Occipital lobe (tissue), 2 donors: Measurements from ENCODE around the gene SEMA3E. TPM values are rescaled to one million over a fixed set of nuclear protein-coding genes. Genes with fewer than 3 reads are reported as not detected.
"Not testable (repeated sequence)": the region's sequence is repeated elsewhere in the genome, so short reads cannot be mapped to it uniquely, and the experiment has no call there.

Experiments used
- DNase-seq: peaks from one replicate; lab custom pipeline; 2025; lab: John Stamatoyannopoulos, UW
- total RNA-seq: library from RNA; depleted of rRNA; stranded (reverse); fragments of >200 nt; gene quantifications from one replicate; pipeline ENCODE4 v1.2.3, GENCODE V29; 2014

The SEMA3E gene
- total RNA-seq, 1 donor from 2014 or later: 22.9 TPM

DNA sequence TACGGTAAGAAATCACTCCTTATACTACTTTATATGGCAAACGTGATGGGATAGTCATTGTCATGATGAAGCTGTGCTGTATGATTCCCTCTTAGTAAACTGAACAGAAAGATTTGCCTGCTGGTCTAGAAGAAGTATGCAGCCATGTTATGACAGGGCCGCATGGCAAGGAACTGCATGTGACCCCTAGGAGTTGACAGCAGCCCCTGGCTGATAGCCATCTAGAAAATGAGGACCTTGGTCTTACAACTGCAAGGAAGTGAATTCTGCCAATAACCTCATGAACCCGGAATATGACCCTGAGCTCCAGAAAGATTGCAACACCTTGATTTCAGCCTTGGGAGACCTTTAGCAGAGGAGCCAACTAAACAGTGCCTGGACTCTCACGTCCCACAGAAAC is 193.3 kb downstream of the SEMA3E start:
- DNase-seq: no peak

DNA sequence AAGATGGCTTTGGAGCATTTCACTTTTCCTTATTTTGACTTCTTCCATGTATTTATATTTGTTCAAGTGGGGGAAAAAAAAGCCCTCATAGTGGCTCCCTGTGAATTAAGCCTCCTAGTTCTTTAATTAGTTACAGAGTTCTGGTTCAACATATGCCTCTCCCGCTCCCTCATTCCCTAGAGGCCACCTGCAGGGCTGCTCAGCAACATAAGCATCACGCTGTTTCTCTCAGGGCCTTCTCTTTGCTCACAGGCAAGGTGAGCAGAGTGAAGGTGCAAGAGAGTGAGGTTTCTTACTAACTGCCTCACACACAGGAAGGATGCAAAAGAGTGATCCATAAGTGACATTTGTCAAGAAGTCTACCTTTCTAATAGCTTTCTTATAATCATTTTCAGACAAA is 196.7 kb downstream of the SEMA3E start:
- no peak for DNase-seq

DNA sequence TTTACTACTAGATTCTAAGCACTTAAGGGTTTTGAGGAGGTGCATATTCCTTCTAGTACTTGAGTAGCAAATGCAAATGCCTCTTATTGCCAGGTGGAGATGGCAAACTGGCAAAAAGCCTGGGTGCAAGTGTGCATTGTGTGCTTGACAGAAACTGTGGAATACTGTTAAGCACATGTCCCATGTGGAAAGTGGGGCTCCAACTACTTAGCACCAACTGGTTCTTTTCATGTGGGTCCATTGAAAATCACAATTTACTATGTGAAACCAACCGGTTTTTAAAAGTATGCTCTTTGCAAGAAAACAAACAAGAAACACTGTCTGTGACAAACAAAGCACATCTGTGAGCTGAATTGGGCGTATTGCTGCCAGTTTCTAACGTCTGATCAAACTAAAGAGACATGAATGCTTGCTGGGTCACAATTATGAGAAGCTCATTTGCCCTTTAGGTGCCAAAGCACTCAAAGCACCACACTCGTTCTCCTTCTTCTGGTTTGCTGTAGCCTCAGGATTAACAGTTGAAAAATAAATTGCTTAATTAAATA is 197.4 kb downstream of the SEMA3E start:
- DNase-seq: no peak

DNA sequence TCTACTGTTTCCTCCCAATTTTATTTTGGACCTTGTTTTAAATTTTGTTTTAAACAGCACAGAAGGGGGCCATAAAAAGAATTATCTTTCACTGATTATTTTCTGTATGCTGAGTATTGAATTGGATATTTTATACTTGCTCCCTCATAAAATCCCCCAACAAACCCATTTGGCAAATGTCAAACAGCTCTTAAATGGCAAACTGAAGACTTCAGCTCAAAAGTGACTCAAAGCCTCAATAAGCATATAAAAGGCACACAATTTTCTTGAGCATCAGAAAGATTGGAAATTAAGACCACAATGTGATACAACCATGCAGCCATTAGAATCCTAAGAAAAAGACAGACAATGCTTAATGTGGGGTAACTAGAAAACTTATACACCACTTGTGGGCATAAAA is 199.2 kb downstream of the SEMA3E start:
- no peak for DNase-seq

DNA sequence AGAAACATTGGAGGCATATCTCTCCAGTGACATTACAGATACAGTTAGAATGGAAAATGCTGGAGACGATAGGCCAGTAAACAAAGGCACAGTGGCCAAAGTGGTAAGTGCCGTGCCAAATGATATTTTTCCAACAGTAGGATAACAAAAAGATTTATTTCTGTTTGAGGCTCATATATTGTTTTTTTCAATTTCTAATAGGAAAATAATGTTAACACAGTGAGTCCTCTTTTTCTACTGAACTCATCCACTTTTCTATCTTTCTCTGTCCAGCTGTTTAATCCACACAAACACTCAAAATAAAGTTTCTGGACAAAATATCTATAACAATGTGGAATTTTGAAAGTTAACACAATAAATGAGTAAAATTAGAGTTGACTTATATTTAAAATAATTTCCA is 201.3 kb downstream of the SEMA3E start:
- DNase-seq: no peak

DNA sequence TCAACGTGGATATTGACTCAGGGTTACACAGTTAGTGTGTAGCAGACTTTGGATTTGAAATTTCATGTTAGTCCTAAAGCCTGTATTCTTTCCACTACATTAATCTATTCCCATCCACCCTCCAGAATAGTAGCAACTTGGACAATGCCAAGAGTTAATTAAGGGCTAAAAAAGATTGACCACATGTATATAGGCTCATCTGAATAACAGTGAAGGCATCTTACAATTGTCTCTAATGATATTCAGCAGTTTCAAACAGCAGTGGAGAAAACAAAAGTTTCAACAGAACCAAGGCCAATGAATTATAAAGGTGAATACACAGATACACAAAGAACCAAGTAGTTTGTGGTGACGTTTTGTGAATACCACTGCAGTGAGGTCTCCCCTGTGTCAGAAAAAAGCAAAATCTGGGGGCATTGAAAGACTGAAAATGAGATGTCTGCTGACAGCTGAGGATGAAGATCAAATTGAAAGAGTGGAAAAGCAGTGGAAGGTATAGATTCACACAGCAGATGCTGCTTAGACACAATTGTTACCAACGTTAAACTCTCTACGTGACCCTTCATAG is 202.8 kb downstream of the SEMA3E start:
- no peak for DNase-seq

DNA sequence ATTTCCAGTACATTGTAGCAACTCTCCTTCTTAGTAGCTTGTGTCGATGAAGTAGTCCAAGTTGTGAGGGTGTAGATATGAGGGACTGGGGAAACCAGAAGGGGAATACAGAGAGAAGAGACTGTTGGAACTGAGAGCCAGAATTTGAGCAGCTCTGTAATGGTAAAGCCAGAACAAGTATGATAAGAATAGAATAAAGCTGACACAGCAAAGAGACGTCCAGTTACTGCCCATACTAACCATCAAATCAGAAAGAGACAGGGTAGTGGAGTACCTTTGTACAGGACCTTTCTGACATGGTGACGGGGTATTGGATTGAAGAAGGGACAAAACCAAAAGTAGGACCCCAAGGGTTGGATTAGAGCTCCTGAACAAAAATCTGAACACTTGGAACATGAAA is 206.0 kb downstream of the SEMA3E start:
- no peak for DNase-seq

DNA sequence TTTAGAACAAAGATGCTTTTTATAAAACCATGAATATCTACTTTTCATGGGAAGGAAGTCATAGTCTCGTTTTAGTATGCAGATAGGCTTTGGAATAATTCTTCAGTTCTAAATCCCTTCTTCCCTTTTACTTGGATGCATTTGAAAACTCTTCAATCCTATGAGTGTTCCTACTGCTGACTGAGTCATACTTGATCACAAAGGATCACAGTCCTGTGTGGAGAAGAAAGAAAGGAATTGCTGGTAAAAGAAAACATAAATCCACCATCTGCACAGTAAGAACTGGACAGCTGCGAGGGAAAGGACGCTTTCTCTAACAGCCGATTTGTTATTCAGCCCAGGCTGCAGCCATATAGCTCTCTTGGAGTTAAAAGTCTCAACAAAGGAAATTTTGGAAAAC is 209.9 kb downstream of the SEMA3E start:
- DNase-seq: no peak

DNA sequence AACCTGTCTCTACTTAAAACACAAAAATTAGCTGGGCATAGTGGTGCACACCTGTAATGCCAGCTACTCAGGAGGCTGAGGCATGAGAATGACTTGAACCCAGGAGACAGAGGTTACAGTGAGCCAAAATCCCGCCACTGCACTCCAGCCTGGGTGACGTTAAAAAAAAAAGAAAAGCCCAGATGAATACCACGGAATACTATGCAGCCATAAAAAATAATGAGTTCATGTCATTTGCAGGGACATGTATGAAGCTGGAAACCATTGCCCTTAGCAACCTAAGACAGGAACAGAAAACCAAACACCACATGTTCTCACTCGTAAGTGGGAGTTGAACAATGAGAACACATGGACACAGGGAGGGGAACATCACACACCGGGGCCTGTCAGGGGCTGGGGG is 218.7 kb downstream of the SEMA3E start:
- DNase-seq: not testable (repeated sequence)

DNA sequence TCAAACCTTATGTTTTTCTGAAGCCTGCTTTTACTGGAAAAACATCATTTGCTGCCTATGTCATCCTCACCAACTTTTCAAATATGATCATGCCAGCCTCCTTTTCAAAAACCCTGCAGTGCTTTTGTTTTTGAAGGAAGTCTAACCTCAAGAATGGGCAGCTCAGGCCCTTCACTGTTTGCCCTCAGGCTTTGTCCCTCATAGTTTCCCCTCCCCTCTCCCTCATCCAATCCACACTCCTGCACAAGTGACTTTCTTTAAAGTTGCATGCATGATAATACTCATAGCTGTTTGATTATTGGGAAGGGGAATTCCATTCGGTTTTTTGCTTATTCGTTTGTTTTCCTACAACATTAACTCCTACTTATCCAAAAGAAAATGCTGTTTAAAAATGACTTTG is 219.4 kb downstream of the SEMA3E start:
- no peak for DNase-seq

DNA sequence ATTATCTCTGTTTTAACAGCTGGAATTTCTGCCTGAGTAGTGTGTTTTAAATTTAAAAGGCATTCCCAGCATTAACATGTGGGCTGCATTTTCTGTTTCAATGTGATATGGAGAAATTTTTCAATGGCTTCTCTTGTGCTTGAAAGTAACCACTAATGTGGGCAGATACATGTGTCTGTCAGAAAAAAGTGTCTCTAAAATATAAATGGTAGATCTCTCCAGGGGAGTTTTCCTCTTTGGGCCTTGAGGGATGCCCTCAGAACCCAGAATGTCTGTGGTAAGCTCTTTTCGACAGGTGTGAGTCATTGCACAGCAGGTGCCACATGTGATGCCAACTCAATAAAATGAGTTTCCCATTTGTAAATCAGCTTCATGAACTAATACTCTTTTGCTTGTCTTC is 221.1 kb downstream of the SEMA3E start:
- DNase-seq: no peak

DNA sequence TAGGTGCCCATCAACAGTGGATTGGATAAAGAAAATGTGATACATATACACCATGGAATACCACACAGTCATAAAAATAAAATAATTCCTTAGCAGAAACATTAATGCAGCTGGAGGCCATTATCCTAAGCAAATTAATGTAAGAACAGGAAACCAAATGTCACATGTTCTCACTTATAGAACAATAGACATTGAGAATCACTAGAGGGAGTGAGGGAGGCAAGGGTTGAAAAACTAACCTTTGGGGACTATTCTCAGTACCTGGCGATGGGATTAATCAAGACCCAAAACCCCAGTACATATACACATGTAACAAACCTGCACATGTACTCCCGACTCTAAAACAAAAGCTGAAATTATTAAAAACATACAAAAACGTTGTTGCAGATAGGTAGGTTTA is 222.6 kb downstream of the SEMA3E start:
- DNase-seq: no peak

DNA sequence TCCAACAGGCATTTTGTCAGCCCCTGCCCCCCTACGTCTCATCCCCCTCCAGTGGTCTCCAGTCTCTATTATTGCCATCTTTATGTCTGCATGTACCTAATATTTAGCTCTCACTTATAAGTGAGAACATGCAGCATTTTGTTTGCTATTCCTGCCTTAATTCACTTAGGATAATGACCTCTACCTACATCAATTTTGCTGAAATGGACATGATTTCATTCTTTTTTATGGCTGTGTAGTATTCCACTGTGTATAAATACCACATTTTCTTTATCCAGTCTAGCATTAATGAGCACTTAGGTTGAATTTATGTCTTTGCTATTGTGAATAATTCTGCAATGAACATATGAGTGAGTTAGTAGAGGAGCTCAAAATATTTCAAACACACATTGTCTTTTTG is 229.9 kb downstream of the SEMA3E start:
- DNase-seq: no peak

DNA sequence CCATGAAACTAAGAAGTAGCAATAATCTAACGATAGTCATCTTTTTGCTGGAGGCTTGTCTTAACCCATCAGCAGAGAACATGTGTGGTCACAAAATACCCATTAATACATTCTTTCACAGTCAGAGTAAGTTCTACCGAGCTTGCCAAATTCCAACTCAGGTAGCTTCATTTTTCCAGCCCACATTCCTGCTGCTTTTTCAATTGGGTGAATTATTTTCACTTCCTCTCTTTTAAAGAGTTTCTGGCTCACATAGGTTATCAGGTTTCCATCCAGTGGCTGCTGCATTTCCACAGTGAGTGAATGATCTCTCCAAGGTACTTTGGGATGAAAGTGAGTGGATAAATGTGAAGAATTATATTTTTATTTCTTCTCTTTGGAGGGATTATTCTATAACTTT is 233.1 kb downstream of the SEMA3E start:
- no peak for DNase-seq

DNA sequence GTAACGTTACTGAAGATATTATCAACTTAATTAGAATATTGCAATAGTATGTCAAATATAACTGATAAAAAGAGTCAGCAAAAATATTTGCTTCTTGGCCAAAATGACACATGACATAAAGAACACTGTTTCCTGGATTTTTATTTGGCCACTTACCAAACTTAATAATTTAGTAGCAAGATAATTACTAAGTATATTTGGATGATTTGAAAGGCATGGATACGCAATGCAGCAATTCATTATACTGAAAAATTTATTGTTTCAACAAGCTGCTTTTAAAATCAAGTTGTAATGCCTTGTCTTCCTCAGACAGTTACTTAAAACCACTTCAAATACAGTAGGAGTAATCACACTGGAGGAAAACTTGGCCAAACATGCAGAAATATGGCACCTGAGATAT is 234.0 kb downstream of the SEMA3E start:
- DNase-seq: no peak

DNA sequence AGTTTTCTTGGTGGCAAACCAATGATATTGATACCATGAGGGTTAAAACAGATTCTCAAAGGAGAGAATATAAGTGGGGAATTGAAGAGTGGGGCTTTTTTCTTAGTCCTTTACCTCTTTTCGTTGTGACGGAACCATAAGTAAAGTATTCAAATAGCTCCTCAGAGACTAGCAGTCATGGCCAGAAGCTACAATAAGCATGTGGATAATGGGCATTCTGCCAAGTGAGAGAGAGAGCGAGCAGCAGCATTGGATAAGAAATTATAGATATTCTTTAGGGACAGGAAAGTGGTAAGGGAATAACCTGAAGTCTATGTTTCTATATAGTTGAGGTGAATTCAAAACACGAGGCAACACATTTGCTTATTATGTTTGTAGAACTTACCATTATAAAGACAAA is 235.1 kb downstream of the SEMA3E start:
- DNase-seq: no peak

DNA sequence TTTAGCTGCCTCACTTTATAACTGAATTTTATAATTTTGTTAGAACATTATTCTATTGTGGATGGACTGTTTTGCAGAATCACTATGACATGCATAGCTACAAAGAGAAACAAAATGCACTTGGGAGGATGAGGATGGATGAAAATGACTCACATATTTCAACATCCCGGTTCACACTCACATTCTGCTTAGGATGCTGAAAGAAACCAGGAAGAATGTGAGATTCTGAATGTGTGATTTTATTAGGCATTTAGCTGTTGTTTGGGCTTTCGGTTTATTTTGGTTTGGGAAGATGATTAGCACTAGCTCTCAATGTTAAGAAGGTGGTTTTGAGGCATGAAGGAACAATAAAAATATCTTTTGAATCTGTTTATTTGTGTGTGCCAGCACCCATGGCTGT is 235.5 kb downstream of the SEMA3E start:
- no peak for DNase-seq

DNA sequence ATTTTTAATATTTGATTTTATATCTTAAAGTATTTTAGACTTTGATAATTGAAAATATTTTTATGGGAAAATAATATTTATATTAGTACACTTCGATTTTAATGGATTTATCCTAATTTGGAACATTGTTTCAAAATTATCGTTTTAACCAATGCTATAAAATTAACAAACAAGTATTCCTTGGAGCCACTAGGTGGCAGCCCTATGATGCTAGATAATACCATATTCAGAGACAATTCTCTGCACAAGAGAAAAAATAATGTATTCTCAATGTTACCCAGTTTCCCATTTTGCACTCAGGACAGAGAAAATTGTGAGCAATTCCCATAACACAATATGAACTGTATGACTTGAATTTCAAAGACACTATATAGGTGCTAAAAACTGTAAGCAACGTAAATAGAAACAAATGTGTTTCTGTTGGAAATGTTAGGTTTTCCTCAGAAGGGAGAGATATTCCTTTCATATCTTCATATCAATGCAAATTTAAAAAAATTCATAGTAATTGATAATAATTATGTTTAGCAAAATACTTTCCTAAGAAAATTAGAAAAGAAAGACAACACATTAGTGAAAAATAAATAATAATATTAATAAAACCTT is 237.8 kb downstream of the SEMA3E start:
- no peak for DNase-seq

DNA sequence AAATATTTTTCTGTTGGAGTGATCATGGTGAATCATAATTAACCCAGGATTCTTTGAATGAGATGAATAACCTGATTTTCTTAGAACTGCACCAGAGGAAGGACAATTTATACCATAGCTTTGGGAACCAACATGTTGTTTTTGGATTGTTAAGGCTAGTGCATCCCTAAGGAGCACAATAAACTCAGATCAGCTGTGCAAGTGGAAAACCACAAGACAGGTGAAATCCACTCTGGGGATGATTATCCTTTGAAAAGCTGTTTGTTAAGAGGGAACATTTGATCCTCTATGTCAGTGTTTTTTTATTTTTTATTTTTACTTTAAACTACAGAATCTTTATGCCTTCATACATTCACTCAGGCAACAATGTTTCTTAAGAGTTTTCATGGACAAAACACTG is 254.2 kb downstream of the SEMA3E start:
- DNase-seq: no peak

DNA sequence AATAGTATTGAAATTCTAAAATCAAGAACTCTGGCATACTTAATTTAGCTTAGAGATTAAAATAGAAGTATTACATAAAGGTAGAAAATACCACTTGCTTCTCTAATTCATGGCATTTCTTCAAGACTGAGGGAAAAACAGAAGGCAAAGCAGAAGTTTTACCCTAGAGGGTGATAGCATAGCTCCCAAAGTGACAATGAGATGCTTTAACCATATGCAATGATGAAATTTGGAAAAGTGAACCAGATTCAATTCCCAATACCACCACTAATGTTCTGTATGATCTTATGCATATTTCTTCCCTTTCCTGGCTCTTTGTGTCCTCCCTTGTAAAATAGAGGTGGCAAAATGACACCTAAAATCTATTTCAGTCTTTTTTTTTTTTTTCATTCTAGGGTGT is 260.5 kb downstream of the SEMA3E start:
- DNase-seq: no peak

DNA sequence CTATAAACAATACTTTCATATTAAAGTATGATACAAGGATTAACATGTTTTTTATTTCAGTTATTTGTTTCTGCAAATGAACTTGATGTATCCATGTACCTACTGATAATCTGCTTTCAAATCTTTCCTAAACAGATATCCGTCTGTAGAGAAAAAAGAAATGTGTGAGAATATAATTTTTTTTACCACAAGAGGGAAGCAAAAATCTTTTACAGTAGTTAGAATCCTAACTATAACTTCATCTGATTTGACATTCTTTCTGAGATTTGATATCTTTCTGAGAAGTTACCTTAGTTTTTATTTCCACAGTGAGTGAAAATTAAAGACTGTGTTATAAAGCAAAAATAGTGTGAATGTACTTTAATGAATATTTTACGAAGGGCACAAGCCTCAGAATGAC is 282.3 kb downstream of the SEMA3E start:
- DNase-seq: no peak

DNA sequence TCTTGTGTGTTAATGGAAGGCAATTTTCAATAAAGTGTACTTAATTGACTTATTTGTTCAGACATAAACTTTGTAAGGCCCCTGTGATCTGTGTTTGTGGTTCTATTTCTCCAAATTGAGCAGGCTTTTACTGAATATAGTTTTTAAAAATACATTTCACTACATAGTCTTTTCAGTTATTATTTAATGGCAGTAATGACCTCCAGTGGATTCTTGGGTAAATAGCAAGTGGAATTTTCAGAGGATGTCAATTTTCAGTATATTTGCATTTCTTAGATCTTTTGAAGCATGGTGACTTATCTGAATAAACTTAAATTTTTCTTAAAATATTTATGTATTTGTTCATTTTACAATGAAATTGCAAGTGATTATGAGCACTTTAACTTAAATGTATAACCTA is 283.2 kb downstream of the SEMA3E start:
- no peak for DNase-seq

DNA sequence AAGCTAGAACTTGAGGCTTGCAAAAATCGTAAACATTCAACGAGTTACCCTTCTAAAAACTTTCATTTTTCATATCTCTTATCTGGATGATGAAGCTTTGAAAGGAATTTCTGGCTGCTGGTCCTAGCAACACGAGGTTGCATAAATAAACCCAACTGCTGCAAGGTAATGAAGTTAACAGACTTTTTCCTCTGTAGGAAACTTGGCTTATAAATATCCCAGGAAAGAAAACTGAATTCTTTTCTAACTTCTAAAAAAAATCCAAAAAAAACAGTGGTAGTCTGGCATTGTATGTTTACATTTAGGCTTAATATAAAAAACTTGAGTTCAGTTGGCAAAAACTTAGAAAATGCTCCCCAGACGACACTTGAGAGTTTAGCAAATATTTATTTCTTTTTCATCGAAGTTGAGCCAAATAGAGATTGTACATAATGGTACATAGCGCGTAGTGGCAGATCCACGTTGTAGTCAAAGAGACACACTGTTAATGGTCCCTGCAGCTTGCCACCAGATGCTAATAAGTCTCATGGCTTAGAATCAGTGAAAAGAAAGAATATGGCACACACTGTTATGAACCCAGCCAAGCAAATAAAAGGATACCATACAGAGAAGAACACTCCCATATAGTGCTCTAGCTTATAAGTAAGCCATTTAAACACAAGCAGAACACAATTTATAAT is 285.9 kb downstream of the SEMA3E start:
- no peak for DNase-seq
